GM19452 (cell line): Measurements from ENCODE around the gene EPHB1.

Source experiments
- ATAC-seq: cut with Tn5 transposase; IDR thresholded peaks from one replicate; pipeline ENCODE4 v1.9.1; 2021; ENCODE audit not compliant: unreplicated experiment

Gene EPHB1

DNA sequence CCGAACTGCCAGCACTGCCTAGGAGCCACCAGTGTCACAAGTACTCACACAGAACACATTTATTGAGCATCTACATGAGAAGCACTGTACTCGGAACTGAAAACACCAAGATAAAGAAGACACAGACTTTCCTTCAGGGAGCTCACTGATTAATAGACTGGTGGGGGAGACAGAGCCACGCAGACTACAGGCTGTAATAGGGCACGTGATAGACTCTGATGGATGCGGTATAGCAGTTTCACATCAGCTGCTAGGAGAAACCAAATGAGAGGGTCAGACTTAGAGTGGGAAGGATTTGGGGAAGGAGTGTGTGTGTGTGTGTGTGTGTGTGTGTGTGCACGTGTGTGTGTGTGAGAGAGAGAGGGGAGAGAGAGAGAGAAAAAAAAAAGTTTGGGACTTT, 12.1 kb downstream of the EPHB1 start:
- ATAC-seq: no peak

DNA sequence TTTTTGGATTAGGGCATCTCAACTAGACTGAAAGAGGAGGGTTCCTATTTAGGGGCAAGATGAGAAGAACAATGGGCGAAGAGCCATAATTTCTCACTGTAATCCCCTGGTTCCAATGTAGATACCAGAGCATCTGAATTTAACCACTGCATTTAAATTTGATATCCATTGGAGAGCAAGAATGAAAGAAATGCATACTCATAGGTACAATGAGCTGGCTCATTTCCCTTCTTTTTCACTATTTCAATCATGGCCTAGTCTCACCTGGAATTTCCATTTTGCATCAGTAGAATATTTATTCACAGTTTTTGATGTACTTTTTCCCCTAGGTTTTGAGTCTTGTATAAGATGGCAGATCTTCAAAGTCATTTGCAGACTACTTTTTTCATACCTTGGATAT, 13.8 kb downstream of the EPHB1 start:
- ATAC-seq: no peak

DNA sequence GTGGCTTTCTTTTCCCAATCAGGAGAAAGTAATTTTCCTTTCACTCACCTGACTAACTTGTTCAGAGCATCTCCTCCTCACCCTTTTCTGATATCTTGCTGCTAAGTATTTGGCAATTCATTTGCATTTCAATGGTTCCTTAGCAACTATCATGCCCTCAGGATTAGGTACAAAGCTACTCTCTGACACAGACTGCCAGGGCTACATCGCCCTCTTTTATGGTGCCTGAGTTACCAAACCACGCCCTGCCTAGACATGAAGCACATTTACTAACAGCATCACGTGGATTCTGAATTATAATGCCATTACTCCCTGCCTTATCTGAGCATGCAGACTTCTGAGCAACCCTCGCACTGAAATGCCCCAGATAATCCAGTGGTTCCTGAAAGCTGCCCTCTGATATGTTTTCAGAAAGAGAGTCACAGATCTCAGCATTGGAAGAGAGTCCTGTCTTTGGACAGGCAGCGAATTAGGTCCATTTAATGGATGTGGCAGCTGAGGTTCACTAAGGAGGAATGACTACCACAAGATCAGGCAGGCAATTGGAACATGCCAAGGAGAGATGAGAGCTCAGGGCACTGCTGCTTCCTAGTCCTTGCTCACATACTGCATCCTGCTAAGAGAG, 14.5 kb downstream of the EPHB1 start:
- ATAC-seq: no peak

DNA sequence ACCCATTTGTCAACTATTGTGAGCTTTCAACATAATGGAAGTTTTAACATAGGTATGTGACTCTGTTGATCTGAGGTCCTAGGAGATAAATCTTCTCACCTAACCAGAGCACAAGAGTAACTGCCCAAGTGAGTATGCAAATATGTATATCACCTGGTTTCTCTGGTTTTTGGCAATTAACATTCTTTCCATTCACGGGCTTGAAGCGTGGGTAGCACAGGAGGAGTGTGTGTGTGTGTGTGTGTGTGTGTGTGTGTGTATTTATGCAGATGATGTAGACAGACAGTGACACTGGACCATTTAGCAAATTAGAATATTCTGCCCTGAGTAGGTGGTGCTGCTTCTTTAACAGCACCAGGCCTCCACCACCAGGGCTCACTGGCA, 15.0 kb downstream of the EPHB1 start:
- ATAC-seq: no peak

DNA sequence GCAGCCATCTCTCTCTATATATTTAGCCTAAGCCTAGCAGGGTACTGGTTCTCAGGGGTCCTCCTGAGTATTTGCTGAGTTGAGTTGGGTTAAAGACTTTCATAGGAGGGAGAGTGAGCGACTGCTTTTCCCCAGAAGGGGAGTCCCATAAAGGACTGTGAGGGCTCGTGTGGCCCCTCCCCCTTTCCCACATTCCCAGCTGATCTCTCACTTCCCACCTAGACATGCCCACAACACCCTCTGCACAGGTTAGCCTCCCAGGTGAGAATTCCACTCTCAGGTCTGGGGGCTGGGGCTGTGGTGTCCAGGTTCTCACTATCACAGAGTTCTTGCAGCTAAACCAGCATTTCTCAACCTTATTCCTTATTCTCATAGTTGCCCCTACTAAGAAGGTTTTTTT, 15.8 kb downstream of the EPHB1 start:
- ATAC-seq: no peak

DNA sequence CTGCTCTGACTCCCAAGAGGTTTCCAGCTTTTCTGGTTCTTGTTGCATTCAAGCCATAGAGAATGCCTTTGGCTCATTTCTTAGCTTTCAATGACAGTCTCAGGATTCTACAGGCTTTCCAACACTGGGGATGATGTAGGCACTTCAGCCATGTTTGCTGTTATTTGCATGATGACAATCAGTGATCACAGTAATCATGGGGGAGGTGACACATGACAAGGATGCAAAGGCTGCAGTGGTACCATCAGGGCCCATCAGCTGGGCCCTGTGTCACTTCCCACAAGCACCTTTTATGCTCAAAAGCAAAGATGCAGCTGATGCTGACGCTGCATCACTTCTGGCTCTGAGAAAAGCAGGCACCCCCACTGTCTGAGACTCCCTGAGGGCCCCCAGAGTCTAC, 18.6 kb downstream of the EPHB1 start:
- no peak for ATAC-seq

DNA sequence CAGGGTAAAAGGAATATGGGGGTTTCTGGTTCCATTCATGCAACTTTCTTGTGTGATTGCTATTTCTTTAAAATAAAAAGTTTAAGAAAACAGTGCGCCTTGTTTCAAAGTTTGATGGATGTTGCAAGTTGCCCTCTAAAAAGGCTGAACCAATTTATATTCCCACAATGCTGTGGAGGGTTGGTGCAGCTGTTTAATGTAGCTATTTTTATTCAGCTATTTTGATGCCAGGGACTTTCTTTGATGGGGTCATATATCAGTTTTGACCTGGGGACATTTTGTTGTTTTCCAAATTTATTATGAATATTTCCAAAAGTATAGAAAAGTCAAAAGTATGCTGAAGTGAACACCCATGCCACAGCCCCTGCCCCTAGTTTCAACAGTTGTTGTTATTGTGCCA, 20.5 kb downstream of the EPHB1 start:
- no peak for ATAC-seq

DNA sequence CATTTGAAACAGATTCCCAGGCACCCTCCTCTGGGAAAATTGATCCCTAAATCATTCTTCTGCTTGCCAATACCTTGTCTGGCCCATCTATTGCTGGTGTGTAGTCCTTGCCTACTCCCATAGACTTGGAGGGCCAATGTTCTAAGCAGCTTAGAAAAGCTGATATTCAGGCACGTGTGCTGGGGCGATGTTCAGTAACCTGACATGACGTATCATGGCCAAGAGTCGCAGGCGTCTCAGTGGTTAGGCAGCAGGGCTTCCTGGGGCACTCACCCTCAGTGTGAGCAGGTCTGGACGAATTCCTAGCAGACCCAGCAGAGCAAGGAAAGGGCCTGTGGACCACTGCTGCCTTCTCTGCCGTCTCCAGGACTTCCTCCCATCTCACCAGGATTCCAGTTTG, 21.6 kb downstream of the EPHB1 start:
- no peak for ATAC-seq

DNA sequence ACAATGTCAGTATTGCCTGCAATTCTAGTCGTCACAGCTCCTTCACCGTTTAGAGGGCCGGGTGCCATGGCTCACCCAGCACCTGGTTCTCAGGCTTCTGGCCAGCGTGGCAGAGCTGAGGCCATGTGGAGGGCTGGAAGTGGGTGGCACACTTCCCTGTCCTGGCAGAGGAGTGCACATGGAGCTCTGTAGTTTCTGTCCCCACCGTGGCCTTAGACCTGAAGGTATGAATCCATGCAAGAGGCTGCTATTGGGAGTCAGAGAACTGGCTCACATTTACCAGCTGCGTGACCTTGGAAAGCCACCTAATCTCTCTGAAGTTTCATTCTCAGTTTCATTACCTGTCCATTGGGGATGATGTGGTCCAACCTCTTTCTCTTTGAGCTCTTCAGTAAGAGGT, 22.2 kb downstream of the EPHB1 start:
- peak; percentile 88 for ATAC-seq

DNA sequence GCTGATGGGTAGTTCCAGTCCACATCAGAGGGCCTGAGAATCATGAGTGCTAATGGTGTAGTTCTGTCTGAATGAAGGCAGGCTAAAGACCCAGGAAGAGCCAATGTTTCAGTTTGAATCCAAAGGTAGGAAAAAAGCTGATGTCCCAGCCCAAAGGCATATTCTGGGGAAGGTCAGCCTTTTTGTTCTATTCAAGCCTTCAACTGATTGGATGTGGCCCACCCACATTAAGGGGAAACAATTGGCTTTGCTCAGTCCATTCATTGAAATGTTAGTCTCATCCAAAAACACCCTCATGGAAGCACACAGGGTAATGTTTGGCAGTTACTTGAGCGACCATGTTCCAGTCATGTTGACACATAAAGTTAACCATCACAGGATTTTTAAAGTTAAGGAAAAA, 25.9 kb downstream of the EPHB1 start:
- ATAC-seq: no peak

DNA sequence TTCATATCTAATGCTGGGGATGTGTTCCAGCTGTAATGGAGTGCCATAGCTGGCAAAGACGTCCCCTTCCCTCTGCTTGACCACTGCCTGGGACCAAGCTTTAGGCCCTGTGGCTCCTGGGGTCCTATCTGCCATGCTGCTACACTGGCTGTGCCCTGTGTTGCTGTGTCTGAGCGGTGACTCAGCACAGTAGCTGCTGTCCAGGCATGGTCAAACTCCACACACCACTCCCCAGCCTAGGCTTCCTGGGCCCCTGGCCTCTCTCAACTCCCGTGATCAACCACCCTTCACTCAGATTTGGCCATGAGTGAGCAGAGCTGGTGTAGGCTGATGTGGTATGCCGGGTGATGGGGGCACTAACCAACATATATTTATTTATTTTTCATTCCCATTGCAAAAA, 27.0 kb downstream of the EPHB1 start:
- no peak for ATAC-seq

DNA sequence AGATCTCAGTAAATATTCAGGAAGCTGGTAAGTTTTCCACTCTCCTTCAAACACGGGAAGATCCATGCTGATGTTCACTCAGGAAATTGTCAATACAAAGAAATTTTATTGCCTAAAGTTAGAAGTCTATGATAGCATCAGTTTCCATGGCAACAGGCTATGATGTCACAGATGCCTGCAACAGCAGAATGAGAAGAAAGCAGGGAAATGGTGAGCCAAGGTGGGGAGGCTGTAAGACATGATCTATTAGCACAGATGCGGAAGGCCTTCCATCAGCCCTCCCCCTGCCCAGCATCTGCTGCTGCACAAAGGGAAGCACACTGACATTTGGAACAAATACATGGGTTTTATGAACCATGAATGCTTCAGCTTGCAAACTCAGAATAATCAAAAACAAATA, 28.6 kb downstream of the EPHB1 start:
- no peak for ATAC-seq

DNA sequence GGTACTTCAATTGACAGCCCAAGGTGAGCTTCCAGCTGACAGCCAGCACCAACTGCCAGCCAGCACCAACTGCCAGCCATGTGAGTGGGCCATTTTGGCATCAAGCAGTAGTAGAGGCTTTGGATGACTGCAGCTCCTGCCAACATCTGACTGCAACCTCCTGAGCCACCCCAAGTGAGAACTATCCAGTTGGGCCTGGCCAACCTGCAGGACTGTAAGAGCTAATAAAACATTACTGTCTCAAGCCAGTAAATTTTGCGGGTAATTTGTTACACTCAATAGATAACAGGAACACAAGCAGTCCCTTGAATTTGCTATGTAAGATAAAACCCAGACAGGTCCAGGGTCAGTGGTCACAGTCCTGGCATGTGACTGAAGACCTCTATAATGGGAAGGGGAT, 29.7 kb downstream of the EPHB1 start:
- no peak for ATAC-seq

DNA sequence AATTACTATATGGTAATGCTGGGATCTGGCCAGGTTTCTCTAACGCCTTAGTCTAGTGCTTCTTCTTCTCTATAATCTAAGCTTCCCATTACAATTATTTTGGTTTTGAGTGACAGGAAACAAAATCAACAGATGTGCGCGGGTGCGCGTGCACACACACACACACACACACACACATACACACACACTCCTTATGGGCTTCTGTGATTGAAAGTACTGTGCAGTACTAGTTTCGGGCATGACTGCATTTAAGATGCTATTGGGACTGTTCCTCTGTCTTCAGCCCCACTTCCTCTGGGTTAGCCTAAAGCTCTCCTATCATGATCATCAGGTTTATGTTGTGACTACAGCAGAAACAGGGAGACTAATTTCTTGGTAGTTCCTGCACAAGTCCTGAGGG, 32.2 kb downstream of the EPHB1 start:
- no peak for ATAC-seq

DNA sequence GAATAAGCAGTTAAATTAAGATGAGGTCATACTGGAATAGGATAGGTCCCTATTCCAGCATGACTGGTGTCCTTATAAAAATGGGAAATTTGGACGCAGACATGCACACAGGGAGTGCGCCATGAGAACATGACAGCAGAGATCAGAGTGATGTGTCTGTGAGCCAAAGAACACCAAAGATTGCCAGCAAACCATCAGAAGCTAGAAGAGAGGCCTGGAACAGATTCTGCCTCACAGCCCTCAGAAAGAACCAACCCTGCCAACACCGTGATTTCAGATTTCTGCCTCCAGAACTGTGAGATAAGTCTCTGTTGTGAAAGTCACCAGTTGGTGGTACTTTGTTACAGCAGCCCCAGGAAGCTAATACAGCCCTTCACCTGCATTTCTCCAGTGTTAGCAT, 34.7 kb downstream of the EPHB1 start:
- no peak for ATAC-seq

DNA sequence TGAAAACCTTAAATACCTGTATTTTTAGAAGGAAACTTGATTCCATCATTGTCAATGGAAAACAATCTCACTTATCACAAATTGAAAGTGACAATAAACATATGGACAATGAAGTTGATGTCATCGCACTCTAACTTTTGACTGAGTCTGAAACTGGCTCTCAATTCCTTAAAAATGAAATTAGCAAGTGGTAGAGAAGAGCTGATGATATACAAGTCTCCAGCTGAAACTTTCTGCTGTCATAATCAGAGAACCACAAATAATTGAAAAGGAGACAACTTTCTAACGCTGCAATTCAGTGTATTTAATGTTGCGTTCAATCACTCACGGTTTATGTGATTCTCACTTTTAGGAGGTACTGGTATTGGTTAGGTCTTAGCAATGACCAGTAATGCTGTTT, 37.5 kb downstream of the EPHB1 start:
- ATAC-seq: no peak

DNA sequence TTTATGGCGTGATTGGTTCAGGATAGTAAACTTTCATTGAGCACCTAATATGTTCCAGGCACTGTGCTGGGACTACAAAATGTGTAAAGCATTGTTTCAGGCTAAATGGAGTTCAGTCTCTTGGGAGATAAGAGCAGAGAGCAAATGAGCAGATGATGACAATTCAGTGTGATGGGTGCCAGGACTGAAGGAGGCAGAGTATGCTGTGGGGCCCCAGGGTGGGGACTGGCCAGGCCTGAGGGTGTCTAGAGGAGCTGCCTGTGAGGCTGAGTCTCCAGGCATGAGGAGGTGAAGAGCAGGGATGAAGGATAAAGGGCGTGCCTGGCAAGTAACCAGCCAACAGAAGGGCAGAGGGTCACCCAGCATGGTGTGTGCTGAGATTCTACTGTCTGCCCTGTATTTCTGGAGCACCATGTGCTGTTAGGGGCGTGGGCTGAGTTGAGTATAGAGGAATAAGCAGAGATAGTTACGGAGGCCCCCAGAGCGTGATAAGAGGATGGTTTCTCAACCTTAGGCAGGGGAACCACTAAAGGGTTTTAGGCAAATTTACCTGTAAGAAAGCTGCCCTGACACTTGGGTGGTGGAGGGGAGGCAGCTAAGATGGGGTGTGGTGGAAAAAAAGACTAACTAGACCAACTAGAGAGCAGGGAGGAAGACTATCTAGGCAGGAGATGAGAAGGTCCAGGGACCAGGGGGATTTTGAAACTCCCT, 38.5 kb downstream of the EPHB1 start:
- ATAC-seq: no peak

DNA sequence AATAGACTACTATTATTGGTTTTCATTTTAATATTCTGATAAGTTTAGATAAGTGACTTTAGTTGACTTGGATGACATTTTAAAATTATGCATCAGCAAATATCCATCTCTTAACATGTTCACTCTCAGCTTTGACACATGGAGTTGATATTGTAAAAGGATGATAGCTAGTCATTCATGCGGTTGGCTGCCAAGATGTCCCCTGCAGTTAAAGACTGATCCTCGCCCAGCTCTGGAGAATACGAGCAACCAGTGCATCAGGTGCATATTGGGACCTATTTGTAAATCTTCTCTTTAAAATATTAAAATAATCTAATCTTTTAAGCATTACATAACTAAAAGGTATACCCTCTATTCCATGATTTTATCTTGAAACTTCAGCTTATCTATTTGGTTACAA, 41.9 kb downstream of the EPHB1 start:
- no peak for ATAC-seq

DNA sequence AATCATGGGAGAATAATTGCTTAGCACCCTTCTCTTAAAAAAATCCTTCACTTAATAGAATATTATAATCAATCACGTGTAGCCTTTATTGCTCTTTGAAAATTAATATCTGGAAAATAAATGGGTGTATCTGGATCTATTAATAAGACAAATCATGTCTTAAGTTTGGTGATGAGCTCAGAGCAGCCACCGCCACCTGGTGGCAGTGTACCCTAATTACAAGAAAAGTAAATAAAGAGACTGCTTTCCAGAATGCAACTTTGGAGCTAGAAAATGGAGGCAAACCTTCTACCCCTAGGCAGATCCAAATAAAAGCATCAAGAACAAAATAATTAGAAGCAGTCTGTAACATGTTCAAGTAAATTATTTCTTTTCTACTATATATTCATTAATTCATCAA, 43.5 kb downstream of the EPHB1 start:
- no peak for ATAC-seq

DNA sequence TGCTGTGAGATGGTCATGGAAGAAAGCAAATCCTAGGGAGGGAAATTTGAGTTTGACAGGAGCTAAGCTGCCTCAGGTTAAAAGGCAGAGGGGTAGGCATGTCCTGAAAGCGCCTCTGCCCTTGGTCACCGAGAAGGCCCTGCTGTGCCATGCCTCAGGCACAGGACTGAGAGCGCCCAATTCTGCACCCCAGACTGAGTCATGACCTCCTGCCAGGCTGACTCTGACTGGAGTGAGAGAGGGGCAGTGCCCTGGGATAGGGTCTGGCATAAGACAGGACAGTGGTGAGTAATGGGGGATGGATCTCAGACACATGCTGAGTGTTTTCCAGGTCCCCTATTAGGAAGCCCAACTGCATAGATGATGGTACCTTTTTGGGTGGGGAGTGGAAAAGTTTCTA, 44.4 kb downstream of the EPHB1 start:
- no peak for ATAC-seq

DNA sequence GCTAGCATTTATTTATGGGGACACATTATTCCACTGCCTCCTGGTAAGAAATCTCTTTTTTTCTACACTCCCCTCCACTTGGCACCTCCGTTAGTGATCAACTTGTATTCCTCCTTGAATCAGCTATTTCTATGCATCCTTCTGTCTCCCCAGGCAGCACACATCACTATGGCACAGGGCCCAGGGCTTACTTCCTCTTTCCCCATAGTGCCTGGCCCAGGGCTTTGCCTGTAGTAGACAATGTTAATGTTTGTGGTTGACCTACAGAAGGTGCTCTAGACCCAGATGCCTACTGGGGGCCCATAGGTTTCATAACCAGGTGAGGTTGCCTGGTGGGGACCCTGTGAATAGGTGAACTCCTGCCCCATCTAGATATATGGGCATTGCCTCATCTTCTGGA, 44.9 kb downstream of the EPHB1 start:
- peak; percentile 52 for ATAC-seq

DNA sequence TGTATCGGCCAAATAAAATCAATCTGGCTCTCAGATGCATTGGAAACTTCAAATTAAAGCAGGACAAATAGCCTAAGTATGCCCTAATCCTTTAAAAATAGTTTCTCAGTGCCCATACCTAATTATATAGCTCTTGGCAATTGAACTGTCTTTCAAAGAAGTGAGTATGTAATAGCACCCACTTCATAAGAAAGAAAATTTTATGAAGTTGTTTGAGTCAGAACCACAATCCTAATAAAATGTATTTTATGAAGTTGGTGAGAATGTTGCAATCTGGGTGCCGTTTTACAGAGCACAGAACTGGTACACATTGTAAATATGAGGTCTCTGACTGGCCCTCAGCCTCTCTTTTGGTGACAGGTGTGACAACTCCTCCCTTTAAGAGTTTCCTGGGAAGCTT, 45.4 kb downstream of the EPHB1 start:
- no peak for ATAC-seq

DNA sequence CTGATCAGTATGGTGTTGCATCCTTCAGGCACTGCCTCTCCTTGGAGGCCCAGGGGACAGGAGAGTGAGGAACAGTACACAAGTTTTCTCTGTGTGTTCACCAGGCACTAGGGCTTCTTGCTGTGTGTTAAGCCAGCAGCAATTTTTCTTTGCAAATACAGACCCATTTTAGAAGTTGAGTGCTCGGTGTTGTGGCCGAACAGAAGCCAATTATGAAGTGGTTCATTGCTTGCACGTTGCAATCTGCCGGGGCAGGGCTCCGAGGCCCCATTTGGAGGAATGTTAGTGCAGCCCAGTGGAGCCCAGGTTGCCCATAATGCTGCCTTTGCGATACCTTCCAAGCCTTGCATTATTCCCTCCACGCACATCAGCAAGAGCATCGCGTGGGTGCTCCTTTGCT, 51.0 kb downstream of the EPHB1 start:
- no peak for ATAC-seq
